HG03025 (cell line): ENCODE data around the gene CAMK1.
A peak's percentile ranks its signal among the peaks of the same experiment; 100 is the strongest.
"Not testable (repeated sequence)": the region's sequence is repeated elsewhere in the genome, so short reads cannot be mapped to it uniquely, and the experiment has no call there.

Source experiments
- ATAC-seq: cut with Tn5 transposase; IDR thresholded peaks from one replicate; pipeline ENCODE4 v1.9.1; 2021; ENCODE audit warnings: mild to moderate bottlenecking, moderate library complexity; ENCODE audit not compliant: unreplicated experiment, low FRiP score

CAMK1 gene

GRCh38 chr3:9777694-9778021, 7.9 kb upstream of the CAMK1 start:
- ATAC-seq = no peak

GRCh38 chr3:9776896-9777693, 7.3 kb upstream of the CAMK1 start:
- no peak for ATAC-seq

- ATAC-seq = not testable (repeated sequence)
Observed at GRCh38 chr3:9771007-9771406, 1.3 kb upstream of the CAMK1 start.

GRCh38 chr3:9770276-9770812, 597 bp upstream of the CAMK1 start:
- no peak for ATAC-seq

- no peak for ATAC-seq
Observed at GRCh38 chr3:9769012-9769411, 735 bp downstream of the CAMK1 start.

- no peak for ATAC-seq
Observed at GRCh38 chr3:9768141-9768775, 1.5 kb downstream of the CAMK1 start.

GRCh38 chr3:9767418-9767817, 2.3 kb downstream of the CAMK1 start:
- no peak for ATAC-seq

- no peak for ATAC-seq
Observed at GRCh38 chr3:9765865-9766264, 3.9 kb downstream of the CAMK1 start.

- ATAC-seq = no peak
Observed at GRCh38 chr3:9762871-9763270, 6.9 kb downstream of the CAMK1 start.

- no peak for ATAC-seq
Observed at GRCh38 chr3:9761919-9762318, 7.8 kb downstream of the CAMK1 start.

- ATAC-seq = no peak
Observed at GRCh38 chr3:9760779-9761505, 8.8 kb downstream of the CAMK1 start.

GRCh38 chr3:9757427-9757826, 12.3 kb downstream of the CAMK1 start:
- ATAC-seq = no peak

- ATAC-seq = no peak
Observed at GRCh38 chr3:9754678-9755077, 15.1 kb downstream of the CAMK1 start.

GRCh38 chr3:9750556-9751411, 19.0 kb downstream of the CAMK1 start:
- no peak for ATAC-seq

GRCh38 chr3:9749645-9750555, 19.8 kb downstream of the CAMK1 start, which contains the start of gene OGG1:
TSS of gene OGG1 (plus strand) at chr3:9749952. CDS start at chr3:9750287, 335 bp downstream.
- ATAC-seq = peak; percentile 91

GRCh38 chr3:9749296-9749644, 20.5 kb downstream of the CAMK1 start:
- ATAC-seq = no peak

- no peak for ATAC-seq
Observed at GRCh38 chr3:9748031-9748430, 21.7 kb downstream of the CAMK1 start.

- ATAC-seq = no peak
Observed at GRCh38 chr3:9747267-9747666, 22.5 kb downstream of the CAMK1 start.

- ATAC-seq = no peak
Observed at GRCh38 chr3:9746330-9746729, 23.4 kb downstream of the CAMK1 start.
